Stimulated activated CD4-positive, alpha-beta T cell treated with anti-CD3 and anti-CD28 coated beads, TNF-alpha, amount 100 ng/mL, for 1 hour (primary cell): Measurements from ENCODE around the gene ALG5.

ENCODE experiments used
- DNase-seq, 3 donors: peaks; one replicate each; pipeline ENCODE4 v3.0.0-alpha.2; 2020; ENCODE audit warnings: low read depth in 3 of 3, low spot score in 1 of 3

ALG5 gene

GRCh38 chr13:36915896-36916640, 83.1 kb downstream of the ALG5 start:
- no peak for DNase-seq

- DNase-seq: no peak
Measured at GRCh38 chr13:36915106-36915505, 84.0 kb downstream of the ALG5 start.

GRCh38 chr13:36914648-36915047, 84.5 kb downstream of the ALG5 start:
- DNase-seq: no peak

GRCh38 chr13:36913463-36913862, 85.7 kb downstream of the ALG5 start:
- no peak for DNase-seq

GRCh38 chr13:36912973-36913372, 86.2 kb downstream of the ALG5 start:
- no peak for DNase-seq

GRCh38 chr13:36912369-36912768, 86.8 kb downstream of the ALG5 start:
- no peak for DNase-seq

GRCh38 chr13:36910545-36910944, 88.6 kb downstream of the ALG5 start:
- DNase-seq: no peak

- DNase-seq: no peak
Measured at GRCh38 chr13:36907821-36908220, 91.3 kb downstream of the ALG5 start.

GRCh38 chr13:36907266-36907665, 91.9 kb downstream of the ALG5 start:
- no peak for DNase-seq

- DNase-seq: no peak
Measured at GRCh38 chr13:36905944-36906343, 93.2 kb downstream of the ALG5 start.

GRCh38 chr13:36903925-36904595, 95.1 kb downstream of the ALG5 start:
- DNase-seq: no peak
